ENCODE results near the gene RYR2.

The RYR2 gene

GRCh38 chr1:237769916-237770315 is 727.9 kb downstream of the RYR2 start:
- no peak for ATAC-seq (ENCODE audit: low read depth)
- TF ChIP-seq, protein P1, sequence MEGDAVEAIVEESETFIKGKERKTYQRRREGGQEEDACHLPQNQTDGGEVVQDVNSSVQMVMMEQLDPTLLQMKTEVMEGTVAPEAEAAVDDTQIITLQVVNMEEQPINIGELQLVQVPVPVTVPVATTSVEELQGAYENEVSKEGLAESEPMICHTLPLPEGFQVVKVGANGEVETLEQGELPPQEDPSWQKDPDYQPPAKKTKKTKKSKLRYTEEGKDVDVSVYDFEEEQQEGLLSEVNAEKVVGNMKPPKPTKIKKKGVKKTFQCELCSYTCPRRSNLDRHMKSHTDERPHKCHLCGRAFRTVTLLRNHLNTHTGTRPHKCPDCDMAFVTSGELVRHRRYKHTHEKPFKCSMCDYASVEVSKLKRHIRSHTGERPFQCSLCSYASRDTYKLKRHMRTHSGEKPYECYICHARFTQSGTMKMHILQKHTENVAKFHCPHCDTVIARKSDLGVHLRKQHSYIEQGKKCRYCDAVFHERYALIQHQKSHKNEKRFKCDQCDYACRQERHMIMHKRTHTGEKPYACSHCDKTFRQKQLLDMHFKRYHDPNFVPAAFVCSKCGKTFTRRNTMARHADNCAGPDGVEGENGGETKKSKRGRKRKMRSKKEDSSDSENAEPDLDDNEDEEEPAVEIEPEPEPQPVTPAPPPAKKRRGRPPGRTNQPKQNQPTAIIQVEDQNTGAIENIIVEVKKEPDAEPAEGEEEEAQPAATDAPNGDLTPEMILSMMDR (IDR thresholded peaks at IDR 0.05; ENCODE audit: poor library complexity, severe bottlenecking), result no peak
- Histone ChIP-seq H3K4me1 (ENCODE audit: insufficient read depth, poor library complexity, severe bottlenecking) (no peaks in the 10 kb centered on the region), H3K4me3 (ENCODE audit: severe bottlenecking) (no peak overlapping the region), H3K36me3 (ENCODE audit: low read depth) (no peaks in the 10 kb centered on the region), H3K9me3 (ENCODE audit: severe bottlenecking) (no peaks in the 10 kb centered on the region), H3K27ac (ENCODE audit: poor library complexity, severe bottlenecking) (no peak overlapping the region), H3K27me3 (ENCODE audit: insufficient read depth, poor library complexity, severe bottlenecking) (no peaks in the 10 kb centered on the region)
- DNase-seq (ENCODE audit: low spot score), result no peak

DNA sequence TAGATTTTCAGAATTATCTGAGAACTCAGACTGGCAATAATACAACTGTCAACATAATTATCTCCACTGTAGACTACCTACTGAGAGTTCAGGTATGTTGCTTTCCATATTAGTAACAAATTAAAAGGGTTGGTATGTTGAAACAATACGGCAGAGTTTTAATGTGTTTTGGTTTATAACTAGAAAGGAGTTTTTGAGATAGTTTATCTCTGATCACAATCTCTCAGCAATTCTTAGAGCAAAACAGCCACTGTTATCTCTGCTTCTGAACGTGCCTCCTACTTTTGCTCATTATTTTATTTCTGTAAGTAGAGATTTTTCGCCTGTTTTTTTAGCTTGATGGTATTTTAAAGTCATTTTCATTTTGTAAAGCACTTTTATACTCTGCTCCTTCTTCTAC is 730.0 kb downstream of the RYR2 start:
- Histone ChIP-seq H3K27ac (ENCODE audit: poor library complexity, severe bottlenecking) (no peak overlapping the region), H3K9me3 (ENCODE audit: severe bottlenecking) (no peaks in the 10 kb centered on the region), H3K4me1 (ENCODE audit: insufficient read depth, poor library complexity, severe bottlenecking) (no peaks in the 10 kb centered on the region), H3K36me3 (ENCODE audit: low read depth) (no peaks in the 10 kb centered on the region), H3K4me3 (ENCODE audit: severe bottlenecking) (no peak overlapping the region), H3K27me3 (ENCODE audit: insufficient read depth, poor library complexity, severe bottlenecking) (no peaks in the 10 kb centered on the region)
- ATAC-seq (ENCODE audit: low read depth), result no peak
- TF ChIP-seq, protein P1 (IDR thresholded peaks at IDR 0.05; ENCODE audit: poor library complexity, severe bottlenecking), result no peak
- no peak for DNase-seq (ENCODE audit: low spot score)

DNA sequence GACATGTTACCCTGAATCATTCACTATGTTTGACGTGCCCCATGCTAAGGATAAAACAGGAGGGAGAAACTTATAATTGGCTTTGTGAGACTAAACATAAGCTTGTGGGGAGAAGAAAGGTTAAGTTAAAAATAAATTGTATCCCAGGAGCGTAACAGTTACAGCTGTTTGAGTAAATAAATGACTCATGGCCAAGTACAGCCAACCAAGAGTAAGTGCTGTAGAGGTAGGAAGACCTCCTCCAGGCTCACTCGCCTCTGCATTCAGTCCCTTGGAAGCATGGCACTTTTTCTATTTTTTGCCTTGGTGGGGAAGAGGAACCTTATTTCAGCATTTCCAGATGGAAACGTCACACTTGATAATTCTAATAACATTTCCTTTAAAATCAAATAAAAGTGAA is 732.3 kb downstream of the RYR2 start:
- TF ChIP-seq, protein P1 (IDR thresholded peaks at IDR 0.05; ENCODE audit: poor library complexity, severe bottlenecking), result no peak
- ATAC-seq (ENCODE audit: low read depth), result no peak
- DNase-seq (ENCODE audit: low spot score), result no peak

GRCh38 chr1:237779356-237779755 is 737.4 kb downstream of the RYR2 start:
- H3K4me1 ChIP-seq (ENCODE audit: insufficient read depth, poor library complexity, severe bottlenecking), result no peaks in the 10 kb centered on the region
- no peaks in the 10 kb centered on the region for H3K27me3 ChIP-seq (ENCODE audit: insufficient read depth, poor library complexity, severe bottlenecking)
- DNase-seq (ENCODE audit: low spot score) (no peak), ATAC-seq (ENCODE audit: low read depth) (no peak)
- TF ChIP-seq, protein P1 (IDR thresholded peaks at IDR 0.05; ENCODE audit: poor library complexity, severe bottlenecking), result no peak
- H3K4me3 ChIP-seq (ENCODE audit: severe bottlenecking), result no peak overlapping the region
- no peaks in the 10 kb centered on the region for H3K9me3 ChIP-seq (ENCODE audit: severe bottlenecking)
- no peak overlapping the region for H3K27ac ChIP-seq (ENCODE audit: poor library complexity, severe bottlenecking)
- no peaks in the 10 kb centered on the region for H3K36me3 ChIP-seq (ENCODE audit: low read depth)

More for the DNA sequence above, 732.3 kb downstream of the RYR2 start:
- no peaks in the 10 kb centered on the region for H3K36me3 ChIP-seq (ENCODE audit: low read depth)
- no peak overlapping the region for H3K27ac ChIP-seq (ENCODE audit: poor library complexity, severe bottlenecking)
- H3K4me3 ChIP-seq (ENCODE audit: severe bottlenecking), result no peak overlapping the region
- H3K27me3 ChIP-seq (ENCODE audit: insufficient read depth, poor library complexity, severe bottlenecking), result no peaks in the 10 kb centered on the region
- H3K9me3 ChIP-seq (ENCODE audit: severe bottlenecking), result no peaks in the 10 kb centered on the region
- H3K4me1 ChIP-seq (ENCODE audit: insufficient read depth, poor library complexity, severe bottlenecking), result no peaks in the 10 kb centered on the region

- Histone ChIP-seq H3K9me3 (ENCODE audit: severe bottlenecking) (no peaks in the 10 kb centered on the region), H3K27ac (ENCODE audit: poor library complexity, severe bottlenecking) (no peak overlapping the region), H3K4me1 (ENCODE audit: insufficient read depth, poor library complexity, severe bottlenecking) (no peaks in the 10 kb centered on the region), H3K27me3 (ENCODE audit: insufficient read depth, poor library complexity, severe bottlenecking) (no peaks in the 10 kb centered on the region), H3K36me3 (ENCODE audit: low read depth) (no peaks in the 10 kb centered on the region), H3K4me3 (ENCODE audit: severe bottlenecking) (no peak overlapping the region)
- ATAC-seq (ENCODE audit: low read depth) (no peak), DNase-seq (ENCODE audit: low spot score) (no peak)
- TF ChIP-seq, protein P1 (IDR thresholded peaks at IDR 0.05; ENCODE audit: poor library complexity, severe bottlenecking), result no peak
Measured at GRCh38 chr1:237786066-237786719, 744.2 kb downstream of the RYR2 start.
